ENCODE results near the gene PPM1F.
"Not testable (repeated sequence)": the region's sequence is repeated elsewhere in the genome, so short reads cannot be mapped to it uniquely, and the experiment has no call there.

Gene PPM1F

DNA sequence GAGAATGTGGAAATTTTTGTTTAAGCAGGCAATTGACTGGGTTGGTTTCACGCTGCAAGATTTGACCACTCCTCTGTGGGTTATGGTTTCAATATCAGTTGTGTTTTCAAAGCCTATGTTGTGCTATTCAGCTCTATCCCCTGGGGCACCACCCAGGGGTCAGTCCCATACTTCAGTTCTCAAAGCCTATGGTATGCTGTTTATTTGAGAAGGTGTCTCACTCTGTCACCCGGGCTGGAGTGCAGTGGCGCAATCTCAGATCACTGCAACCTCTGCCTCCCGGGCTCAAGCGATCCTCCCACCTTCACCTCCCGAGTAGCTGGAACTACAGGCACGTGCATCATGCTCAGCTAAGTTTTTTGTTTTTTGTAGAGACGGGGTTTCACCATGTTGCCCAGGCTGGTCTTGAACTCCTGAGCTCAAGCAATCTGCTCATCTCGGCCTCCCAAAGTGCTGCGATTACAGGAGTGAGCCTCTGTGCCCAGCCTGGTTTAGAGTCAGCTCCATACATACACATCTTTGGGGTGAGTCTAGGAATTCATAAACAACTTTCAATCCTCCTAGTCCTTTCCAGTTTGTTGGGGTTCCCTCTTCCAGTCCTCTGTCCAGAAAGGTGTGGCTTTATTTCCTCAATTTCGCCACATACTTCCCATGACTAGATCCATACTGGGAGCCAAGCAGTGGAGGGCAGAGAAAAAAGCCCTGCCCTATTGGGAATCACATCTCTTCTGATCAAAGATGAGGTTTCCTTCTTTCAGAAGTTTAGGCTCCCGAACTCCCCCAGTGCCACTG is 50.2 kb downstream of the PPM1F start:
- no peak overlapping the region for H3K4me3 ChIP-seq (ENCODE audit: low read length)
- TF ChIP-seq ZNF274 (IDR thresholded peaks at IDR 0.05; ENCODE audit: low read depth, low read length) = no peak

DNA sequence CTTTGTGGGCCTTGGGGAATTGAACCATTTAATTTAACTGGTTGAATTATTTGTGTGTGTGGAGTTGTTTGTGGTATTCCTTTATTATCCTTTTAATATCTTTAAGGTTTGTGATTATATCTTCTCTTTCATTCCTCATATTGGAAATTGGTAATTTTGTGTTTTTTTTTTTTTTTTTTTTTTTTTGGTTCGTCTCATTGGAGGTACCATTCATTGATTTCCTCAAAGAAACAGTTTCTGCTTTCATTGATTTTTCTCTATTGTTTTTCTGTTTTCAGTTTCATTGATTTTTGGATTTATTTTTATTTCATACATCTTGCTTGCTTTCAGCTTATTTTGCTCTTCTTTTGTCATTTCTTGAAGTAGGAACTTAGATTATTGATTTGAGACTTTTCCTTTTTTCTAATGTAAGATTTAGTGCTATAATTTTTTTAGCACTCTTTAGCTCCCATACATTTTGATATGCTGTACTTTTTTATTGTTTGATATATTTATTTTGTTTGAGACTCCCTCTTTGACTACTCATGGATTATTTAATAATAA is 54.2 kb downstream of the PPM1F start:
- no peak overlapping the region for H3K4me3 ChIP-seq (ENCODE audit: low read length)
- no peak for TF ChIP-seq ZNF274 (IDR thresholded peaks at IDR 0.05; ENCODE audit: low read depth, low read length)

- TF ChIP-seq ZNF274 (IDR thresholded peaks at IDR 0.05; ENCODE audit: low read depth, low read length) = no peak
Observed at GRCh38 chr22:21896951-21897513, 55.6 kb downstream of the PPM1F start.

GRCh38 chr22:21896275-21896674 is 56.4 kb downstream of the PPM1F start:
- not testable (repeated sequence) for H3K4me3 ChIP-seq (ENCODE audit: low read length)

More at GRCh38 chr22:21896951-21897513, 55.6 kb downstream of the PPM1F start:
- H3K4me3 ChIP-seq (ENCODE audit: low read length) = no peak overlapping the region

GRCh38 chr22:21894799-21895198 is 57.8 kb downstream of the PPM1F start:
- no peak overlapping the region for H3K4me3 ChIP-seq (ENCODE audit: low read length)
- no peak for TF ChIP-seq ZNF274 (IDR thresholded peaks at IDR 0.05; ENCODE audit: low read depth, low read length)

DNA sequence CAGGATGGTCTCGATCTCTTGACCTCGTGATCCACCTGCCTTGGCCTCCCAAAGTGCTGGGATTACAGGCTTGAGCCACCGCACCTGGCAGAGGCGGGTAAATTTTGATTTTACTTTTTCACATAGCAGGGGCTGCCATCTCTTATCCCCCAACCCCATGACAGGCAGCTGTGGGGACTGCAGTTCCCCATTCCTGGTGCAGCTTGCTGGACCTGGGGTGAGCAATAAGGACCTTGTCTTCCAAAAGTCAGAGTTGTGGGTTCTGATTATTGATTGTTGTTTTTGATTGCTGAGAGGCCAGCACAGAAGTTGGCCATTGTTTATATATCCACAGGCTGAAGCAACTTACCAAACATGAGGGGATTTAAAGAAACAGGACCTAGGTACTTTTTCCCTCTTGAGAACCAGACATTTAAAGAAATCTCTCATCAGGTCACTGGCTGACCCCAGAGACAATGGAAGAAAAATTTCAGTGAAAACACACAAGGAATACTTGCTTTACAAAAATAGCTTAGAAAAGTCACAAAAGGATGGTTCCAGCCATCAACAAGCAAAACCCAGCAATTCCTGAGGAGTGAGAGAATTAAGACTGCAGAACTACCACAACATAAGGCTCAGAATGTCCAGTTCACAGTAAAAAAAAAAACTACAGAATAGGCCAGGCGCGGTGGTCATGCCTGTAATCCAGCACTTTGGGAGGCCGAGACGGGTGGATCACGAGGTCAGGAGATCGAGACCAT is 63.2 kb downstream of the PPM1F start:
- no peak overlapping the region for H3K4me3 ChIP-seq (ENCODE audit: low read length)
- TF ChIP-seq ZNF274 (IDR thresholded peaks at IDR 0.05; ENCODE audit: low read depth, low read length) = no peak

- H3K4me3 ChIP-seq (ENCODE audit: low read length) = no peak overlapping the region
- TF ChIP-seq ZNF274 (IDR thresholded peaks at IDR 0.05; ENCODE audit: low read depth, low read length) = no peak
Observed at GRCh38 chr22:21887841-21888240, 64.8 kb downstream of the PPM1F start.

DNA sequence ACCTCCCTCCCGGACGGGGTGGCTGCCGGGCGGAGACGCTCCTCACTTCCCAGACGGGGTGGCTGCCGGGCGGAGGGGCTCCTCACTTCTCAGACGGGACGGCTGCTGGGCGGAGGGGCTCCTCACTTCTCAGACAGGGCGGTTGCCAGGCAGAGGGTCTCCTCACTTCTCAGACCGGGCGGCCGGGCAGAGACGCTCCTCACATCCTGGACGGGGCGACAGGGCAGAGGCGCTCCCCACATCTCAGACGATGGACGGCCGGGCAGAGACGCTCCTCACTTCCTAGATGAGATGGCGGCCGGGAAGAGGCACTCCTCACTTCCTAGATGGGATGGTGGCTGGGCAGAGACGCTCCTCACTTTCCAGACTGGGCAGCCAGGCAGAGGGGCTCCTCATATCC is 68.7 kb downstream of the PPM1F start:
- not testable (repeated sequence) for H3K4me3 ChIP-seq (ENCODE audit: low read length)

GRCh38 chr22:21882754-21883333 is 69.8 kb downstream of the PPM1F start:
- not testable (repeated sequence) for H3K4me3 ChIP-seq (ENCODE audit: low read length)

DNA sequence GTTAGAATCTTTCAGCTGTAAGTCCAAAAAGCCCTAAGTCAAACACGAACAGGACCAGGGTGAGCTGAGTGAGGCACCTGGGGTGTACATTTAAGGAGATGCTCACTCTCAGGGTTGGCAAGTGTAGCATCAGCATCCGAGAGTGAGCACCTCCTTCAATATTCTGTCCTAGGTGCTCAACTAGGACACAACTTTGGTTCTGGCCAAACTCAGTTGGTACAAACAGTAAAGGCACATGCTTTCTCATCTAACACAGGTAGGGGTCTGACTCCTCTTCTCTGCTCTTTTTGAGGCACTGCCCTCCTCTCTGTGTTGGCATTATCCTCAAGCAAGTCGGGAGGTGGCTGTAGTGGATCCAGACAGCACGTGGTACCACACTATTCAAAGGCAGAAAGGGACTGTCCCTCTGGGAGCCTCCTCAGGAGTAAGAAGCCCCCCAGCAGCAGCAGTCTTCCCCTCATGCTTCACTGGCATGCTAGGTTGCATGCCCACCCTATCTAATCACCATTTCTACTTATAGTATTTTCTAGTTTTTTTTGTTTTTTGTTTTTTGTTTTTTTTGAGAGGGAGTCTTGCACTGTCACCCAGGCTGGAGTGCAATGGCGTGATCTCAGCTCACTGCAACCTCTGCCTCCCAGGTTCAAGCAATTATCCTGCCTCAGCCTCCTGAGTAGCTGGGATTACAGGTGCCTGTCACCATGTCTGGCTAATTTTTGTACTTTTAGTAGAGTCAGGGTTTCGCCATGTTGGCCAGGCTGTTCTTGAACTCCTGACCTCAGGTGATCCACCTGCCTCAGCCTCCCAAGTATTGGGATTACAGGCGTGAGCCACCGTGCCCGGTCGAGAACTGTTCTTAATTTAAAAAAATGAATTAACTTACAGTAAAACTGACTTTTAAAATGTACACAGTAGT is 70.6 kb downstream of the PPM1F start:
- no peak for TF ChIP-seq ZNF274 (IDR thresholded peaks at IDR 0.05; ENCODE audit: low read depth, low read length)
- H3K4me3 ChIP-seq (ENCODE audit: low read length) = no peak overlapping the region

- H3K4me3 ChIP-seq (ENCODE audit: low read length) = no peak overlapping the region
- TF ChIP-seq ZNF274 (IDR thresholded peaks at IDR 0.05; ENCODE audit: low read depth, low read length) = no peak
Observed at GRCh38 chr22:21876486-21877176, 76.0 kb downstream of the PPM1F start.

- not testable (repeated sequence) for H3K4me3 ChIP-seq (ENCODE audit: low read length)
Observed at GRCh38 chr22:21874953-21875352, 77.7 kb downstream of the PPM1F start.

DNA sequence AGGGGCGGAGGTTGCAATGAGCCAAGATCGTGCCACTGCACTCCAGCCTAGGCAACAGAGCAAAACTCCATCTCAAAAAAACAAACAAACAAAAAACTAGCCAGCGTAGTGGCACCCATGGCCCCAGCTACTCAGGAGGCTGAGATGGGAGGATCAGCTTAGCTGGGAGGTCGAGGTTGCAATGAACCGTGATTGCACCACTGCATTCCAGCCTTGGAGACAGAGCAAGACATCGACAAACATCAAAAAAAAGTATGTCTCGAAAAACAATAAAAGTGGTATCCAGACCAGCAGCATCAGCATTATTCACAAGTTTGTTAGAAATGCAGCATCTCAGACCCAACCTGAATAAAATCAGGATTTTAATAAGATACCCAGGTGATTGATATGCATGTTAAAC is 79.0 kb downstream of the PPM1F start:
- TF ChIP-seq ZNF274 (IDR thresholded peaks at IDR 0.05; ENCODE audit: low read depth, low read length) = no peak
- no peak overlapping the region for H3K4me3 ChIP-seq (ENCODE audit: low read length)

GRCh38 chr22:21872741-21873140 is 79.9 kb downstream of the PPM1F start:
- H3K4me3 ChIP-seq (ENCODE audit: low read length) = not testable (repeated sequence)

Measured in GM08714 (cell line).